A673 (cell line): ENCODE measurements around the gene PHF21A. TPM values are rescaled to one million over a fixed set of nuclear protein-coding genes. Genes with fewer than 3 reads are reported as not detected.

Source experiments
- BruUV-seq: library from RNA; stranded (reverse); fragments of 400-500 nt; replicated peaks from 2 replicates; lab custom pipeline; 2021; lab: Mats Ljungman, UMichigan
- CTCF ChIA-PET: fragments of 300-600 bp; sonication (Branson Sonifier 250); formaldehyde crosslinking; loops from one replicate; lab custom pipeline; 2022; ENCODE audit warnings: antibody characterized with exemption; lab: Charles Lee
- POLR2A ChIA-PET: fragments of 300-600 bp; sonication (Branson Sonifier 250); formaldehyde crosslinking; loops from one replicate; lab custom pipeline; 2022; ENCODE audit warnings: antibody characterized with exemption; ENCODE audit not compliant: low non-redundant PET; lab: Charles Lee
- DNase-seq: peaks from one replicate; pipeline ENCODE4 v3.0.0-alpha.2; 2015; ENCODE audit warnings: low spot score
- H3K27ac ChIP-seq: fragments of 200-600 bp; sonication (generic); 2 replicates; pipeline ENCODE4 v1.5.1; 2016; ENCODE audit warnings: mixed run types, low read depth, mild to moderate bottlenecking, mixed read lengths, antibody characterized with exemption, low read length; ENCODE audit not compliant: poor library complexity, severe bottlenecking
- H3K27me3 ChIP-seq: fragments of 200-600 bp; sonication (generic); replicated peaks from 2 replicates; pipeline ENCODE4 v1.6.1; 2017; ENCODE audit warnings: mixed run types, low read depth, mild to moderate bottlenecking, mixed read lengths, antibody characterized with exemption, low read length; ENCODE audit not compliant: insufficient read depth, poor library complexity
- H3K36me3 ChIP-seq: fragments of 200-600 bp; sonication (generic); 2 replicates; pipeline ENCODE4 v1.6.1; 2016; ENCODE audit warnings: mixed run types, mild to moderate bottlenecking, mixed read lengths, antibody characterized with exemption, low read length; ENCODE audit not compliant: insufficient read depth, poor library complexity, severe bottlenecking
- H3K4me1 ChIP-seq: fragments of 200-600 bp; sonication (generic); 2 replicates; pipeline ENCODE4 v1.6.1; 2017; ENCODE audit warnings: mixed run types, mild to moderate bottlenecking, mixed read lengths, antibody characterized with exemption, low read length; ENCODE audit not compliant: insufficient read depth, poor library complexity, severe bottlenecking
- H3K4me3 ChIP-seq: fragments of 200-600 bp; sonication (generic); 2 replicates; pipeline ENCODE4 v1.5.1; 2016; ENCODE audit warnings: low read depth, mixed run types, mild to moderate bottlenecking, mixed read lengths, low read length; ENCODE audit not compliant: poor library complexity, severe bottlenecking
- H3K9me3 ChIP-seq: fragments of 200-600 bp; sonication (generic); 2 replicates; pipeline ENCODE4 v1.6.1; 2016; ENCODE audit warnings: mixed run types, low read depth, mild to moderate bottlenecking, mixed read lengths, antibody characterized with exemption, low read length; ENCODE audit not compliant: poor library complexity, severe bottlenecking
- EZH2 ChIP-seq: fragments of 200-600 bp; sonication (generic); IDR thresholded peaks from 2 replicates; pipeline ENCODE4 v1.6.1; 2017; ENCODE audit warnings: borderline replicate concordance, low read depth, mild to moderate bottlenecking, mixed read lengths, antibody characterized with exemption, low read length; ENCODE audit not compliant: poor library complexity, severe bottlenecking
- intact Hi-C: fragments of 100-400 bp; cut with micrococcal nuclease; formaldehyde crosslinking; loops from one replicate; pipeline ENCODE4 v1.10.0; 2022; ENCODE audit not compliant: unreplicated experiment
- total RNA-seq: library from RNA; stranded (reverse); gene quantifications from 2 replicates; pipeline ENCODE4 v1.2.3, GENCODE V29; 2021
- TF ChIP-seq, protein P1 (sequence below): fragments of 300-800, 200-600 bp; sonication (generic); conservative IDR thresholded peaks from 2 replicates; pipeline ENCODE4 v1.5.1; 2017; ENCODE audit warnings: low read depth, mild to moderate bottlenecking, antibody characterized with exemption, low read length, moderate library complexity, mixed read lengths

Gene PHF21A
- total RNA-seq, 1 experiment from 2014 or later: 77.2 TPM

DNA sequence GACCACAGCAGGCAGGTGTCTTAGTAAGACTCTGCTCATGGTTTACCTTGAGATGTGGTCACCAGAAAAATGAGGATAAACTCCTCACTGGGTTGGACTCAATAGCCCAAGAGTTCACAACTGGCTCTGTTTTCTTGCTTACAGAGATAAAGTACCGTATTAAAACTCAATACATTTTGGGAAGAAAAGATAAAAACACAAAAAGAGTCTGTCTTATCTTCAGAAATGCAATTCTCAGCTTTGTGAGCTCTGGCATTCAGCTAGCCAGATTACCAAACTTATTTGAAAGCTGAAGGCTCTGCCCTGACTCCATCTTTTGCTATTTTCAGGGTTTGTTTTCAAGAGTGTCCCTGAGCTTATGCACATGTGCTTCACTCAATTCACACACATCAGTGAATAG, 75.4 kb downstream of the PHF21A start:
- TF ChIP-seq, protein P1, sequence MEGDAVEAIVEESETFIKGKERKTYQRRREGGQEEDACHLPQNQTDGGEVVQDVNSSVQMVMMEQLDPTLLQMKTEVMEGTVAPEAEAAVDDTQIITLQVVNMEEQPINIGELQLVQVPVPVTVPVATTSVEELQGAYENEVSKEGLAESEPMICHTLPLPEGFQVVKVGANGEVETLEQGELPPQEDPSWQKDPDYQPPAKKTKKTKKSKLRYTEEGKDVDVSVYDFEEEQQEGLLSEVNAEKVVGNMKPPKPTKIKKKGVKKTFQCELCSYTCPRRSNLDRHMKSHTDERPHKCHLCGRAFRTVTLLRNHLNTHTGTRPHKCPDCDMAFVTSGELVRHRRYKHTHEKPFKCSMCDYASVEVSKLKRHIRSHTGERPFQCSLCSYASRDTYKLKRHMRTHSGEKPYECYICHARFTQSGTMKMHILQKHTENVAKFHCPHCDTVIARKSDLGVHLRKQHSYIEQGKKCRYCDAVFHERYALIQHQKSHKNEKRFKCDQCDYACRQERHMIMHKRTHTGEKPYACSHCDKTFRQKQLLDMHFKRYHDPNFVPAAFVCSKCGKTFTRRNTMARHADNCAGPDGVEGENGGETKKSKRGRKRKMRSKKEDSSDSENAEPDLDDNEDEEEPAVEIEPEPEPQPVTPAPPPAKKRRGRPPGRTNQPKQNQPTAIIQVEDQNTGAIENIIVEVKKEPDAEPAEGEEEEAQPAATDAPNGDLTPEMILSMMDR: no peak
- no peak for TF ChIP-seq EZH2
- H3K4me1 ChIP-seq: peaks cover 26% of the 10 kb centered on the region
- POLR2A ChIA-PET: no interaction called here
- no peaks in the 10 kb centered on the region for H3K27me3 ChIP-seq
- CTCF ChIA-PET: no interaction called here
- no peak overlapping the region for H3K27ac ChIP-seq
- no peaks in the 10 kb centered on the region for H3K9me3 ChIP-seq
- H3K36me3 ChIP-seq: no peaks in the 10 kb centered on the region
- DNase-seq: no peak
- no peak overlapping the region for H3K4me3 ChIP-seq
- intact Hi-C loops: no loop called here
- no TSS peak for BruUV-seq

DNA sequence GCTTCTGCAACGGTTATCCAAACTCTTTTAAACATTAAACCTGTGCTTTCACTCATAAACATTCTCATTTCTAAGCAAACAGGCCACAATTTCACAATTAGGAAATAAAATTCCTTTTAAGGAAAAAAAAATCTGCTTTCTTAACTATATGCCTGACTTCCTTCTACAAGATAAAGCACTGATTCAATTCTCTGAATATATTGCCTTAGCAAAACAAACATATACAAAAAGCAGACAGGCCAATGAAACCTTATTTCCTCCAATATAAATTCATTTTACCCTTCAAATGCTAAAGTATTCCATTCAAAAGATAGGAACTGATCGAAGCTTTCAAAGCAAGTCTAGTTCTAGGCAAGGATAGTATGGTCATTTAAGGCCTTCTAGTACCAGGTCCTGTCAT, 76.7 kb downstream of the PHF21A start:
- CTCF ChIA-PET: no interaction called here
- Histone ChIP-seq H3K36me3 (no peaks in the 10 kb centered on the region), H3K27ac (no peak overlapping the region), H3K4me3 (no peak overlapping the region), H3K27me3 (no peaks in the 10 kb centered on the region), H3K9me3 (no peaks in the 10 kb centered on the region), H3K4me1 (peaks cover 14% of the 10 kb centered on the region)
- BruUV-seq: no TSS peak
- no peak for DNase-seq
- TF ChIP-seq, protein P1: no peak
- no peak for TF ChIP-seq EZH2
- POLR2A ChIA-PET: no interaction called here
- intact Hi-C loops: no loop called here

DNA sequence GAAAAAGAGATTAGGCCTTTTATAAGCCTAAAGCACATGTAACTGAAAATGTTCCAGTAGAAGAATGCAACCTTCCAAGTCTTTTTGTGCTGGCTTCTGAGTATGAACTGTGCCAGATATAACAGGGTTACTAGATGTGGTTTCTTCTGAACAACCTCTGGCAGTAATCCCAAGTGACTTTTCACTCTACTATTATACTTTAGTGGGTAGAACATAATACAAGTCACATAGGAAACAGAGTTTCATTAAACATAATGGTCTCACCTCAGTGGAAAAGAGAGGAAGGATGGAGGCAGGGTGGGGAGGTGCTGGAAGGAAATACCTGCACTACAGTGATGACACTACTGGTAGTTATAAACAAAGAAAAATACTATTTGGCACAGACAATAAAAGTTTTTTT, 81.3 kb downstream of the PHF21A start:
- ChIA-PET POLR2A (no interaction called here), CTCF (no interaction called here)
- H3K27me3 ChIP-seq: no peaks in the 10 kb centered on the region
- no peak for DNase-seq
- H3K27ac ChIP-seq: no peak overlapping the region
- no peaks in the 10 kb centered on the region for H3K36me3 ChIP-seq
- no peak overlapping the region for H3K4me3 ChIP-seq
- BruUV-seq: no TSS peak
- no peaks in the 10 kb centered on the region for H3K9me3 ChIP-seq
- intact Hi-C loops: no loop called here
- TF ChIP-seq, protein P1: no peak
- no peak for TF ChIP-seq EZH2
- H3K4me1 ChIP-seq: no peaks in the 10 kb centered on the region
